Ureter (tissue), 1 donor: Measurements from ENCODE around the gene EML3. TPM values are rescaled to one million over a fixed set of nuclear protein-coding genes. Genes with fewer than 3 reads are reported as not detected.

ENCODE experiments used
- total RNA-seq: library from RNA; stranded (reverse); gene quantifications from one replicate; pipeline ENCODE4 v1.2.4, GENCODE V29; 2023
- donor health status: DM: yes; HTN: yes; CAD: no.

Gene EML3
- total RNA-seq, 1 donor from 2014 or later: 83.2 TPM

Other genes with a start within 250 kb of the EML3 start
- gene SCGB1A1, start 193.7 kb downstream of the EML3 start, total RNA-seq: not detected
- 546 TPM for gene AHNAK, start 66.0 kb downstream of the EML3 start, total RNA-seq
- gene EEF1G, start 38.9 kb downstream of the EML3 start, total RNA-seq: 1,627 TPM
- 30.4 TPM for gene TUT1, start 21.3 kb downstream of the EML3 start, total RNA-seq
- gene MTA2, start 10.9 kb downstream of the EML3 start, total RNA-seq: 128 TPM
- 5.4 TPM for gene ROM1, start 482 bp upstream of the EML3 start, total RNA-seq
- 50.7 TPM for gene B3GAT3, start 9.2 kb upstream of the EML3 start, total RNA-seq
- 271 TPM for gene GANAB, start 33.8 kb upstream of the EML3 start, total RNA-seq
- gene INTS5, start 40.5 kb upstream of the EML3 start, total RNA-seq: 19.2 TPM
- 52.6 TPM for gene C11orf98, start 52.4 kb upstream of the EML3 start, total RNA-seq
- gene CSKMT, start 52.5 kb upstream of the EML3 start, total RNA-seq: 20.7 TPM
- 6.6 TPM for gene UQCC3, start 58.9 kb upstream of the EML3 start, total RNA-seq
- gene LBHD1, start 59.5 kb upstream of the EML3 start, total RNA-seq: 9.8 TPM
- 90.5 TPM for gene UBXN1, start 66.3 kb upstream of the EML3 start, total RNA-seq
- gene LRRN4CL, start 76.8 kb upstream of the EML3 start, total RNA-seq: 5.0 TPM
- gene BSCL2, start 94.6 kb upstream of the EML3 start, total RNA-seq: 55.9 TPM
- gene GNG3, start 94.9 kb upstream of the EML3 start, total RNA-seq: not detected
- 50.4 TPM for gene HNRNPUL2, start 114.7 kb upstream of the EML3 start, total RNA-seq
- gene TTC9C, start 115.7 kb upstream of the EML3 start, total RNA-seq: 36.7 TPM
- gene ZBTB3, start 141.4 kb upstream of the EML3 start, total RNA-seq: 16.0 TPM
- gene POLR2G, start 148.8 kb upstream of the EML3 start, total RNA-seq: 76.6 TPM
- 22.1 TPM for gene TAF6L, start 158.6 kb upstream of the EML3 start, total RNA-seq
- gene TMEM179B, start 174.6 kb upstream of the EML3 start, total RNA-seq: 63.9 TPM
- 18.4 TPM for gene TMEM223, start 179.2 kb upstream of the EML3 start, total RNA-seq
- gene NXF1, start 192.7 kb upstream of the EML3 start, total RNA-seq: 94.6 TPM
- 30.1 TPM for gene STX5, start 219.3 kb upstream of the EML3 start, total RNA-seq
- not detected for gene TEX54, start 220.1 kb upstream of the EML3 start, total RNA-seq
- gene WDR74, start 226.8 kb upstream of the EML3 start, total RNA-seq: 58.8 TPM